T1000 (cell line): ENCODE measurements around the gene ZNF488.
A peak's percentile ranks its signal among the peaks of the same experiment; 100 is the strongest.

ENCODE experiments used
- DNase-seq: peaks from one replicate; lab custom pipeline; 2025; ENCODE audit warnings: mixed read lengths; lab: John Stamatoyannopoulos, UW

Gene ZNF488

DNA sequence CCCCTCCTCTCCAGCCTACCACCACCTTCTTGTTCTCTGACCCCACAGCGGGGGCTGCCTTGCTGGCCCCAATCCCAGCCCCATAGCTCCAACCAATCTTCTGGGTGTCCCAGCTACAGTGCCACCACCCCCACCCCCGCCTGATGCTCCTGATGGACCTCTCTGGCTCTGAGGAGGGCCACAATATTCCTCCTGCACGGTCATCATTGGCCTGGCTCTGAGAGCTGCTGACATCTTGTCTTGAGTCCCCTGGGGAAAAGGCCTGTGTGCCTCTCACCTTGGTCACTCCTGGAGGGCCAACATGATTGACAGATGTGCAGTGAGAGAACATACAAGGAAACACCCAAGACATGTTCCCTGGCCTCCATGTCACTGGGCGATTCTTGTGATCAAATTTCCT lies 54.2 kb downstream of the ZNF488 start:
- no peak for DNase-seq

DNA sequence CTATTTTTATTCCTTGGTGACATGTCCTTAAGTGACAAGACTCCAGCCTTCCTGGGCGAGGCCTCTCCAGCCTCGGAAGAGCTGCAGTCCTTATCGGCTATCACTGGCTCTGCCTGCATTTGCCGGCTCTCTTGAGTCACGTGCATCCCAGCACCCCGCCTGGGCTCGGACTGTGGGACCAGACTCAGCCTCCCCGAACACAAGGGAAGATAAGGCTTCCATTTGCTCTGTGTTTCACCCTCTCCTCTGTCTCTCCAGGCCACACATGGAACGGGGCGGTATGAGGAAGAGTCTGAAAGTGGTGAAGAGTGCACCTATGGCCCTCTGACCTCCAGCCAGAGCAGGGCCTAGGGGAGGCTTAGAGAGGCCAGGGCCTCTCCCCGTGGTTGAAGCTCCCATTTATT lies 57.2 kb downstream of the ZNF488 start:
- no peak for DNase-seq

DNA sequence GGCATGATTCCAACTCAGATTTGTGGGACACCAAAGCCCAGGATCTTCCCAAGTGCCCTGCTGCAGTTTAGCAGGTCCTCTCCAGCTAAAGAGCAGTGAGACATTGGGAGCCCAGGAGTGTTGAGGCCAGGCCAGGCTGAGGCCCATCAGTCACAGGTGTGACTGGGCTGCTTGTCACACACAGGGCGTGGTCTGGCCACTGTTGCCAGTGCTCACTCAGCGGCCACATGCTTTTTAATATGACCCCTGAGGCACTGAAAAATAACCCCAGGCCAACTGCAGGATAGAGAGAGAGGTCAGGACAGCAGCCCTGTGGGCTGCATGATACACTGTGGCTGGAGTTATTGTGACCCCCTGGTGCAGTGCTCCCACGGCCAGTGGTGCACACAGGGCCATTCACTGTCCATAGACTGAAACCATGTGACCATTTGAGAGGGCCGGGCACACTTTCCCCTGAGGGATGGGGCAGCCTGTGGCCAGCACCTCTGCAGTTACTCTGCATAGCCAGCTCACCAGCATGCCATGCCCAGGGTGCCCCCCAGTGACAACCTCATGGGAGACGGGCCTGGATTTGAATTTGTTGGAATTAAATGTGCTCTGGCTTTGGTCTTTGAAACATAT lies 57.7 kb downstream of the ZNF488 start:
- DNase-seq: peak; percentile 22

DNA sequence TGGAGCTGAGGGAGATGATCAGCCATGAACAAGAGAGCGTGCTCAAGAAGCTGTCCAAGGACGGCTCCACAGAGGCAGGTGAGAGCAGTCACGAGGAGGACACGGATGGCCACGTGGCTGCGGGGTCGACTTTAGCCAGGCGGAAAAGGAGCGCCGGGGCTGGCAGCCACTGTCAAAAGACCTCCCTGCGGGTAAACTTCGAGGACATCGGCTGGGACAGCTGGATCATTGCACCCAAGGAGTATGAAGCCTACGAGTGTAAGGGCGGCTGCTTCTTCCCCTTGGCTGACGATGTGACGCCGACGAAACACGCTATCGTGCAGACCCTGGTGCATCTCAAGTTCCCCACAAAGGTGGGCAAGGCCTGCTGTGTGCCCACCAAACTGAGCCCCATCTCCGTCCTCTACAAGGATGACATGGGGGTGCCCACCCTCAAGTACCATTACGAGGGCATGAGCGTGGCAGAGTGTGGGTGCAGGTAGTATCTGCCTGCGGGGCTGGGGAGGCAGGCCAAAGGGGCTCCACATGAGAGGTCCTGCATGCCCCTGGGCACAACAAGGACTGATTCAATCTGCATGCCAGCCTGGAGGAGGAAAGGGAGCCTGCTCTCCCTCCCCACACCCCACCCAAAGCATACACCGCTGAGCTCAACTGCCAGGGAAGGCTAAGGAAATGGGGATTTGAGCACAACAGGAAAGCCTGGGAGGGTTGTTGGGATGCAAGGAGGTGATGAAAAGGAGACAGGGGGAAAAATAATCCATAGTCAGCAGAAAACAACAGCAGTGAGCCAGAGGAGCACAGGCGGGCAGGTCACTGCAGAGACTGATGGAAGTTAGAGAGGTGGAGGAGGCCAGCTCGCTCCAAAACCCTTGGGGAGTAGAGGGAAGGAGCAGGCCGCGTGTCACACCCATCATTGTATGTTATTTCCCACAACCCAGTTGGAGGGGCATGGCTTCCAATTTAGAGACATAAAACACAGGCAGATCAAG lies 58.5 kb downstream of the ZNF488 start:
- no peak for DNase-seq

DNA sequence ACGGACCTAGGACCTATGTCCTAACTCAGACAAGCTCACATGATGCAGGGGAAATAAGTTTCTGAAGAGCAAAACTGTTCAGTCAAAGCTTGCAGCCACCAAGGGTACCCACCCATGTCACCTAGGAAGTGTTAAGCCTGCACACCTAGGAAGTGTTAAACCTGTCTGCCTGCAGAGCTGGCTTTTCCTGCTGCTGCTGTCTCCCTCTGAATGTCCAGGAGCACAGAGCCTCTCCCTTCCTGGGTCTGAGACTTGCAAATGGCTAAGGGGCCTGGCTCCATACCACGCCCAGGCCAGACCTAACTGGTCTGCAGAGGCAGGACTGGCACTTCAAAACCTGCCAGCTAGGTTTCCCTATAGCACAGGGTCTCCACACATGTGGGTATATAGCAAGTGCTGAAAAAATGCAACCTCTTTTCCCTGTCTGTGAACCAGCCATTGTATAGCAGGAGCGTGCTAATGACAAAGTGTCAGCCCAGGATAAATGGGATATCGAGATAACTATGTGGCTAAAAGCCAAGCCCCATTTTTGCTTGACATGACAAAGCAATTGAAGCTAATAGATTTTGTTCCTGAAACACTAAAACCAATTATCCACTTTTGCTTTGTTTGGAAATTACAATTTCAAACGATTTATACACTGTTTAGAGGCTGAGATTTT lies 60.3 kb downstream of the ZNF488 start:
- no peak for DNase-seq

DNA sequence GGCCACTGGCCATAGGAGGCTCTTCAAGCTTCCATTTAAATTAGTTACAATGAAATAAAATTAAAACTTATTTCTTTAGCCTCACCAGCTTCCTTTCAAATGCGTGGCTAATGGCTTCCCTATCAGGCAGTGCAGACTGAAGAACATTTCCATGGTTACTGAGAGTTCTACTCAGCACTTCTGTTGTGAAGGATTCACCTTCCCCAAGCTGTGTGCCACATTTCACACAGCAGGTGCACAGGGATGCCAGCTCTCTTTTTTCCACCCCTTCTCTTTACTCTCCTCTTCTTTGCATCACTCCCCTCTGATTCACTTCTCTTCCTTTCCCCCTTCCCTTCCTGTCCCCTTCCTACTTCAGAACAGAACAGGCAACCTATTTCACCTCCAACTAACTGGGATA lies 61.0 kb downstream of the ZNF488 start:
- no peak for DNase-seq

DNA sequence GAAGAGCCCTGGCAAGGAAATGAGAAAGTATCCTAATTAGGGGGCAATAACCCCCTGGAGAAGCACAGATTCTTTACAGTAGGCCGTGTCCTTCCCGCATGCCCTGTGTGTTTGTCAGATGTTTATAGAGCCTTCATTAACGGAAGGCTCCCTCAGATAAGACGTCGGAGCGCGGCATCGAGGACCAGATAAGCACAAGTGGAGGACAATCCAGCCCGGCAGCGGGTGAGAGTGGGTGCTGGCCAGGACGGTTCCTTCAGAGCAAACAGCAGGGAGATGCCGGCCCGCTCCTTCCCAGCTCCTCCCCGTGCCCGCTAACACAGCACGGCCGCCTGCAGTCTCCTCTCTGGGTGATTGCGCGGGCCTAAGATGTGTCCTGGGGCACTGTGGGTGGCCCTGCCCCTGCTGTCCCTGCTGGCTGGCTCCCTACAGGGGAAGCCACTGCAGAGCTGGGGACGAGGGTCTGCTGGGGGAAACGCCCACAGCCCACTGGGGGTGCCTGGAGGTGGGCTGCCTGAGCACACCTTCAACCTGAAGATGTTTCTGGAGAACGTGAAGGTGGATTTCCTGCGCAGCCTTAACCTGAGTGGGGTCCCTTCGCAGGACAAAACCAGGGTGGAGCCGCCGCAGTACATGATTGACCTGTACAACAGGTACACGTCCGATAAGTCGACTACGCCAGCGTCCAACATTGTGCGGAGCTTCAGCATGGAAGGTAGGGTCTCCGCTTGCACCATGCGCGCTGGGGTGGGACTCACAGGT lies 61.6 kb downstream of the ZNF488 start, which contains the start of gene GDF2:
GDF2 (plus strand) TSS at position 155 of the 762 bp plus-strand sequence; CDS start at position 370, 215 bp downstream.
- DNase-seq: no peak

DNA sequence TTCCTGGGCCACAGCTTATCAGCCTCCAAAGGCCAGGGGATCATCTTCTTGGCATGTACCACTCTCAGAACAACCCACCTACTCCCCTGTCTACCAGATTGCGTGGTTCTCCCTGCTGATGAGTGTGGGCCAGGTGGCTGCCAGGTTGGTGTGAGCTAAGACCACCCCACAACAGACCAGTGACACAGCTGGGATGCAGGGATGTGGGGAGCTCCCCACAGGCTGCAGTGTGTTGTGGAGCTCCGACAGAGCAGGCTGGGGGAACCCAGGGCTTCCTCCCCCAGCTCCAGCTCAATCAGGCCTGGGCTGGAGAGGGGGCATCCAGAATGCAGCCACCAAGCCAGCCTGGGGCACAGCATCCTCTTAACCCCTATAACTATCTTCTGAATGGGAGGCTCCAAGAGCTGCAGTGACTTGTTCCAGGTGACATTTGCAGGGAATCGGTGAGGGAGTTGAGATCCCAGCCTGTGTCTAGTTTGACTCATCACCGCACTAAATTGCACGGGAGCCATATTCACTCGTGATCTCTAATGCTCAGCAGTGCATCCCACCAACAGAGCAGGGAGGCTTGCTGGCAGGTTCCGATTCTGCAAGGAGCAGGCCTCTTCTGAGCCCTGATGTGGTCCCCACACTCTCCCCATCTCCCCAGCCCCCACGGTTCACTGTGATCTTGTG lies 62.4 kb downstream of the ZNF488 start:
- DNase-seq: no peak

DNA sequence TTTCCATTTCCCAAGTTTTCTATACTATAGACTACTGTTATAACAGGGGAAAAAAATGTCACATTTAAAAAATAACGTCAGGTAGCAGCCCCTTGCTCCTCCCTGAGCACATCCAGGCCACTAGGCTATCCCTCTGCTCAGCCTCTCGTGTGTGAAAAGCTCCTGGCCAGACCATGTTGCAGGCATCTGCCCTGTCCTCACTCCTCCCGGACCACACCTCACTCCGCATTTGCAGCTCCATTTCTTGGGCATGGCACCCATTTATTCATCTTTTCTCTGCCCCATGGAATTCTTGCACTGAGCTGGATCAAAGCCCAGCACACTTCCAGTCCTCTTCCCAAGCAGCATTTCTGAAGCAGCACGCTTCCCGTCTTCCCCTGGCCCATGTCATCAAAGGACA lies 63.3 kb downstream of the ZNF488 start:
- DNase-seq: no peak

DNA sequence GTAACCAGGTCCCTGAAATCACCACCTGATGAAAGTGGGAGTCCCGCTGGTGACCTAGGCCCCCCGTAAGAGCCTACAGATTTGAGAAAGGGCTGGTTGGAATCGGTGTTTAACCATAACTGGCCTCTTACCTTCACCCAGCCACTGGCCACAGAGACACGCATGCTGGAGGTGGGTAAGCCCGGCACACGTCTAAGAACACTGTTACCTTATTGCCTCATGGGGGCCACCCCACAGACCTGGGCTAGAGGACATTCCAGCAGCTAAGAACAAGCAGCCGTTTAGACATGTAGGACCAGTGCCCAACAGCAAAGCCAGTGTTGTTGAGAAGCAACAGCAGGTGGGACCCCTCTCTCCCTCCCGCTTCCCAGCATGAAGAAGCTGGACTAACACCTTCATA lies 64.3 kb downstream of the ZNF488 start:
- no peak for DNase-seq

DNA sequence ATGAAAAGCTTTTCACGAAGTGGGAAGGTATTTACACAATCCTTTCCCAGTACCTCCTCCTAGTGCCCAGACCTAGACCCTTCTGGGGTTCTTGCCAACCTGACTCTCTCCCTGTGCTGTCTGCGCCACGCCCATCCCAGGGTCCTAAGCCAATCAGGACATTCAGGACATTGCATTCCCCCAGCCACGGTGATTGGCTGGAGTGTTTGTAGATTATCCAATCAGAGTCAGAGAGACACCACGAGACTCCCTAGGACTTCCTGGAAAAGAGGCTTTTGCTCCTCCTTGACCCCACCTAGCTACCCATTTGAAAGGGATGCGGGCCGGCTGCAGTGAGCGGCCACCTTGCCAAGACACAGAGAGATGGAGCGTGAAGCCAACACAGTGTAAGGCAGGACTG lies 65.4 kb downstream of the ZNF488 start:
- DNase-seq: no peak

DNA sequence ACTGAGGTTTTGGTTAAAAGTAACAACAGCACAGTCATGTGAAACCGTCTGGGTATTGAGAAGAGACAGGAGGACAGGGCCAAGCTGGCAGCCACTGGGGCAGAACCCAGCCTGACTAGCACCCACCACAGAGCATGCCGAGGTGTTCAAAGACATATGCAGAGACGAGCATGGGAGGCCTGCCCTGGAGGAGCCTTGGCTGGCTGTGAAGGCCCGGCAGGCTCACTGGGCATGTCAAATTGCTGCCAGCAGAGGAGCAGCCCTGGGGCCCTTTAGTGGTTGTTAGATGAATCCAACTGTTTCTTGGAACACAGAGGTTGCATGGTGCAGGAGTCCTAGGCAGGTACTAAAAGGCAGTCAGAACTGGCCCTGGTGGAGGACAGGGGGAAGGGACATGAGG lies 66.8 kb downstream of the ZNF488 start:
- no peak for DNase-seq

DNA sequence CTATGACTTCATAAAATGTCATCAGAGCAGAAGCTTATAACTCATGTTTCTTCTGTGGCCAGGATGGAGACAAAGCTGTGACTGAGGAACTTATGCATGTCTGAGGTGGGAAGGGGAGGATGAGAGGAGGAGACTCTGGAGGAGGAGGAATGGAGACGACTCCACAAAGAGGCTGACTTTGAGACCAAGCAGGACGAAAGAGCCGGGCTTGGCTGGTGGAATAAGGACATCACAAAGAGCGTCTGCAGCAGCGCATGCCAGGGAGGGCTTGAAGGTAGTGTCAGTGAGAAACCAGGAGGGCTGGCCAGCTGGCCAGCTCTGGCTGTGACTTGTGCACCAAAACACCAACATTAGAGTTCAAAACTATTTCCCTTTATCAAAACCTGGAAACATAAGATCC lies 68.0 kb downstream of the ZNF488 start:
- DNase-seq: no peak
